Liver (tissue), 3 donors: ENCODE results near the gene BICDL2.

Experiments
- JUND ChIP-seq, 2 donors: IDR thresholded peaks; 2 replicates each; pipeline ENCODE4 v1.6.1; 2016; ENCODE audit warnings: antibody characterized with exemption in 2 of 2
- MAX ChIP-seq: IDR thresholded peaks from 2 replicates; pipeline ENCODE4 v1.6.1; 2016; ENCODE audit warnings: antibody characterized with exemption
- RAD21 ChIP-seq, 2 donors: IDR thresholded peaks; 2 replicates each; pipeline ENCODE4 v1.6.1; 2016; ENCODE audit warnings: antibody characterized with exemption in 2 of 2, mild to moderate bottlenecking in 2 of 2
- TAF1 ChIP-seq: conservative IDR thresholded peaks from 2 replicates; pipeline ENCODE4 v1.6.1; 2016; ENCODE audit warnings: antibody characterized with exemption, mild to moderate bottlenecking
- TF ChIP-seq, protein P1 (sequence below): fragments of 150-350 bp; IDR thresholded peaks from 2 replicates; pipeline ENCODE4 v1.5.1; 2017; ENCODE audit warnings: improper control_type of control experiment, low read depth, low read length; ENCODE audit not compliant: missing input control
- TF ChIP-seq, protein P2 (sequence below): IDR thresholded peaks from 2 replicates; pipeline ENCODE4 v1.6.1; 2016; ENCODE audit warnings: antibody characterized with exemption
- donor health status: healthy.
- donor health status: healthy.

GRCh38 chr16:2987286-2987685 is 49.5 kb downstream of the BICDL2 start:
- TF ChIP-seq, protein P1, sequence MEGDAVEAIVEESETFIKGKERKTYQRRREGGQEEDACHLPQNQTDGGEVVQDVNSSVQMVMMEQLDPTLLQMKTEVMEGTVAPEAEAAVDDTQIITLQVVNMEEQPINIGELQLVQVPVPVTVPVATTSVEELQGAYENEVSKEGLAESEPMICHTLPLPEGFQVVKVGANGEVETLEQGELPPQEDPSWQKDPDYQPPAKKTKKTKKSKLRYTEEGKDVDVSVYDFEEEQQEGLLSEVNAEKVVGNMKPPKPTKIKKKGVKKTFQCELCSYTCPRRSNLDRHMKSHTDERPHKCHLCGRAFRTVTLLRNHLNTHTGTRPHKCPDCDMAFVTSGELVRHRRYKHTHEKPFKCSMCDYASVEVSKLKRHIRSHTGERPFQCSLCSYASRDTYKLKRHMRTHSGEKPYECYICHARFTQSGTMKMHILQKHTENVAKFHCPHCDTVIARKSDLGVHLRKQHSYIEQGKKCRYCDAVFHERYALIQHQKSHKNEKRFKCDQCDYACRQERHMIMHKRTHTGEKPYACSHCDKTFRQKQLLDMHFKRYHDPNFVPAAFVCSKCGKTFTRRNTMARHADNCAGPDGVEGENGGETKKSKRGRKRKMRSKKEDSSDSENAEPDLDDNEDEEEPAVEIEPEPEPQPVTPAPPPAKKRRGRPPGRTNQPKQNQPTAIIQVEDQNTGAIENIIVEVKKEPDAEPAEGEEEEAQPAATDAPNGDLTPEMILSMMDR, result no peak
- TF ChIP-seq, protein P2, sequence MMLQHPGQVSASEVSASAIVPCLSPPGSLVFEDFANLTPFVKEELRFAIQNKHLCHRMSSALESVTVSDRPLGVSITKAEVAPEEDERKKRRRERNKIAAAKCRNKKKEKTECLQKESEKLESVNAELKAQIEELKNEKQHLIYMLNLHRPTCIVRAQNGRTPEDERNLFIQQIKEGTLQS, result no peak
- TF ChIP-seq MAX (no peak), JUND (IDR thresholded peaks at IDR 0.05) (no peak), TAF1 (no peak), RAD21 (IDR thresholded peaks at IDR 0.05) (no peak)
